ENCODE data around the gene CNR2.
"Not testable (repeated sequence)": the region's sequence is repeated elsewhere in the genome, so short reads cannot be mapped to it uniquely, and the experiment has no call there.

The CNR2 gene

DNA sequence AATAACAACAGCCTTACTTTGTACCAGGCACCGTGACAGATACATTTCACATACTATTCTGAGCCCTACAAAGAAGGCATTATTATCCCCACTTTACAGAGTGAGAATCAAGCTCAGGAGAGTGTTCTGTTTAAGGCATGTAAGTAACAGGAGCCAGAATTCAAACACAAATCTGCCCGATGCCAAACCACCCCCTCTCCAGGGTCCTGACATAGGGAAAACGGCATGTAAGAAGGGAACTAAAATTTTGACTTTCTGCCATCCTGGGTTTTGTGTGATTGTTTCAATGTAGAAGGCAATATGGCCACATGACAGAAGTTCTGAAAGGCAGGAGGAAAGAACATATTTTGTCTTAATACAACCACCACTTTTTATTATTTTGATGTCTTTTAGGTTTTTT, 50.5 kb downstream of the CNR2 start:
- in situ Hi-C loops (cut with MboI; ENCODE audit: low sequenced_read_pairs, unreplicated experiment): no loop called here
- no peak for DNase-seq (ENCODE audit: low spot score)
- TF ChIP-seq, protein P1, sequence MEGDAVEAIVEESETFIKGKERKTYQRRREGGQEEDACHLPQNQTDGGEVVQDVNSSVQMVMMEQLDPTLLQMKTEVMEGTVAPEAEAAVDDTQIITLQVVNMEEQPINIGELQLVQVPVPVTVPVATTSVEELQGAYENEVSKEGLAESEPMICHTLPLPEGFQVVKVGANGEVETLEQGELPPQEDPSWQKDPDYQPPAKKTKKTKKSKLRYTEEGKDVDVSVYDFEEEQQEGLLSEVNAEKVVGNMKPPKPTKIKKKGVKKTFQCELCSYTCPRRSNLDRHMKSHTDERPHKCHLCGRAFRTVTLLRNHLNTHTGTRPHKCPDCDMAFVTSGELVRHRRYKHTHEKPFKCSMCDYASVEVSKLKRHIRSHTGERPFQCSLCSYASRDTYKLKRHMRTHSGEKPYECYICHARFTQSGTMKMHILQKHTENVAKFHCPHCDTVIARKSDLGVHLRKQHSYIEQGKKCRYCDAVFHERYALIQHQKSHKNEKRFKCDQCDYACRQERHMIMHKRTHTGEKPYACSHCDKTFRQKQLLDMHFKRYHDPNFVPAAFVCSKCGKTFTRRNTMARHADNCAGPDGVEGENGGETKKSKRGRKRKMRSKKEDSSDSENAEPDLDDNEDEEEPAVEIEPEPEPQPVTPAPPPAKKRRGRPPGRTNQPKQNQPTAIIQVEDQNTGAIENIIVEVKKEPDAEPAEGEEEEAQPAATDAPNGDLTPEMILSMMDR (IDR thresholded peaks at IDR 0.05; ENCODE audit: borderline replicate concordance, control extremely low read depth, extremely low read depth, insufficient read depth, missing control alignments): no peak

DNA sequence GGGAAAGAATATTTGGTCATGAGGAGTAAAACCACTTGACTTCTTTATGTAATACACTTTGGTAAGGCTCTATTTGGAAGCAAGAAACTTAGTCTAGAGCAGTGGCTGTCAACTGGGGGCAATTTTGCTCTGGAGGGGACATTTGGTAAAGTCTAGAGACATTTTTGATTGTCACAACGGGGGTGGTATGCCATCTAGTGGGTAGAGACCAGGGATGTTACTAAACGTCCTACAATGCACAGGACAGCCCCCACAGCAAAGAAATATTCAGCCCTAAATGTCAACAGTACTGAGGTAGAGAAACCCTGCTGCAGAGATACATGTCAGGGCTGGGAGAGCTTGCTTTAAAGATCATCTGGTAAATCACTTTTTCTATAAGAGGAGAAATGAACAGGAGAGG, 58.6 kb downstream of the CNR2 start:
- DNase-seq (ENCODE audit: low spot score): no peak
- in situ Hi-C loops (cut with MboI; ENCODE audit: low sequenced_read_pairs, unreplicated experiment): no loop called here

DNA sequence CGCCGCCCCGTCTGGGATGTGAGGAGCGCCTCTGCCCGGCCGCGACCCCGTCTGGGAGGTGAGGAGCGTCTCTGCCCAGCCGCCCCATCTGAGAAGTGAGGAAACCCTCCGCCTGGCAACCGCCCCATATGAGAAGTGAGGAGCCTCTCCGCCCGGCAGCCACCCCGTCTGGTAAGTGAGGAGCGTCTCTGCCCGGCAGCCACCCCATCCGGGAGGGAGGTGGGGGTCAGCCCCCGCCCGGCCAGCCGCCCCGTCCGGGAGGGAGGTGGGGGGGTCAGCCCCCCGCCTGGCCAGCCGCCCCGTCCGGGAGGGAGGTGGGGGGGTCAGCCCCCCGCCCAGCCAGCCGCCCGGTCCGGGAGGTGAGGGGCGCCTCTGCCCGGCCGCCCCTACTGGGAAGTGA, 60.0 kb downstream of the CNR2 start:
- not testable (repeated sequence) for DNase-seq (ENCODE audit: low spot score)

More for the DNA sequence above, 58.6 kb downstream of the CNR2 start:
- TF ChIP-seq, protein P1 (IDR thresholded peaks at IDR 0.05; ENCODE audit: borderline replicate concordance, control extremely low read depth, extremely low read depth, insufficient read depth, missing control alignments): peak; percentile 14

DNA sequence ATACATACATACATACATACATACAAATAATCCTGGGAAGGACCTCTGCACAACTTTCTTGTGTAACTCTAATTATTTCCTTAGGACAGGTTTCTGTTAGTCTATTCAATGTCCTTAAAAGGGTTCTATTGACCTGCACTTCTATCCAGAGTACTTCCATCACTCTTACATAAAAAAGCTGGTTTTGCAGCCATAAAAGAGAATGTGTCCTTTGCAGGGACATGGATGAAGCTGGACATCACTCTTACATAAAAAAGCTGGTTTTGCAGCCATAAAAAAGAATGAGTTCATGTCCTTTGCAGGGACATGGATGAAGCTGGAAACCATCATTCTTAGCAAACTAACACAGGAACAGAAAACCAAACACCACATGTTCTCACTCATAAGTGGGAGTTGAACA, 61.8 kb downstream of the CNR2 start:
- DNase-seq (ENCODE audit: low spot score); in situ Hi-C loops (cut with MboI; ENCODE audit: low sequenced_read_pairs, unreplicated experiment): not testable (repeated sequence)

More for the DNA sequence above, 60.0 kb downstream of the CNR2 start:
- in situ Hi-C loops (cut with MboI; ENCODE audit: low sequenced_read_pairs, unreplicated experiment): not testable (repeated sequence)

DNA sequence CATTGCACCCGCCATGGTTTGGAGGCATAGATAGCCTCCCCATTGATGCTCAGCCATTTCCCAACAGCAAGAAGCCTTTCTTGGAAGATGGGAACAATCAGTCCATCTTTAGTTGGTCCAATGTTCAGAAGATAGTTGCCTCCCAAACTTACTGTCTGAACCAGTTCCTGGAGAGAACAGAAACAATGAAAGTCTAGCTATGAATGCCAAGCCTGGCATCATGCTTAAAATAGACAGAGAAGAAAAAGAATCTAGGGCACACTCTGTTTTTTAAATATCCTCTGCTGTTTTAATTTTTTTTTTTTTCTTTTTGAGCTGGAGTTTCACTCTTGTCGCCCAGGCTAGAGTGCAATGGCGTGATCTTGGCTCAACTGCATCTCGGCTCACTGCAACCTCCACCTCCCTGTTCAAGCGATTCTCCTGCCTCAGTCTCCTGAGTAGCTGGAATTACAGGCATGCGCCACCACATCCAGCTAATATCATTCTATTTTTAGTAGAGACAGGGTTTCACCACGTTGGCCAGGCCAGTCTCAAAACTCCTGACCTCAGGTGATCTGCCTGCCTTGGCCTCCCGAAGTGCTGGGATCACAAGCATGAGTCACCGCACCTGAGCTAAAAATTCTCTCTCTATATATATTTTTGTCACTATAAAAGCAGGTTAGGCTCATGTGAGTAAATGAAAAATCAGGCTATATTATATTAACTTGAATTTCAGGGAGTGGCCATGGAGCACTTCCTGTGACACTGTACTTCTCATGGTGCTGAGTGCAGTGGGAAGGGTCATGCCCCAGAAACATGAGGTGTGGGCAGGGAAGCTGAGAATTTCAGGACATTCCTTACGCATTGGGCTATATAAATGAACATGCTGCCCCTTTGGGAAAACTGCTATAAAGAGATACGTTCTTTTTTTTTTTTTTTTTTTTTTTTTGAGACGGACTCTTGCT, 64.2 kb downstream of the CNR2 start:
- no peak for DNase-seq (ENCODE audit: low spot score)
- in situ Hi-C loops (cut with MboI; ENCODE audit: low sequenced_read_pairs, unreplicated experiment): no loop called here
- TF ChIP-seq, protein P1 (IDR thresholded peaks at IDR 0.05; ENCODE audit: borderline replicate concordance, control extremely low read depth, extremely low read depth, insufficient read depth, missing control alignments): no peak

DNA sequence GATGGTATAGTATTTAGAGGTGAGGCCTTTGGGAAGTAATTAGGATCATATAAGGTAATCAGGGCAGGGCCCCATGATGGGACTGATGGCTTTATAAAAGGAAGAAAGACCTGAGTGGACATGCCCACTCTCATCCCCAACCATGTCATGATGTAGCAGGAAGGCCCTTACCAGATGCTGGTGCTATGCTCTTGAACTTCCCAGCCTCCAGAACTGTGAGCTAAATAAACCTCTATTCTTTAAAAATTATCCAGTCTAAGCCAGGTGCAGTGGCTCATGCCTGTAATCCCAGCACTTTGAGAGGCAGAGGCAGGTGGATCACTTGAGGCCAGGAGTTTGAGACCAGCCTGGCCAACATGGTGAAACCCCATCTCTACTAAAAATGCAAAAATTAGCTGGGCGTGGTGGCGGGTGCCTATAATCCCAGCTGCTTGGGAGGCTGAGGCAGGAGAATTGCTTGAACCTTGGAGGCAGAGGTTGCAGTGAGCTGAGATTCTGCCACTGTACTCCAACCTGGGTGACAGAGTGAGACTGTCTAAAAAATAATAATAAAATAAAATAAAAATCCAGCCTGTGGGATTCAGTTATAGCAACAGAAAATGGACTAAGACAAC, 65.6 kb downstream of the CNR2 start:
- in situ Hi-C loops (cut with MboI; ENCODE audit: low sequenced_read_pairs, unreplicated experiment): not testable (repeated sequence)

DNA sequence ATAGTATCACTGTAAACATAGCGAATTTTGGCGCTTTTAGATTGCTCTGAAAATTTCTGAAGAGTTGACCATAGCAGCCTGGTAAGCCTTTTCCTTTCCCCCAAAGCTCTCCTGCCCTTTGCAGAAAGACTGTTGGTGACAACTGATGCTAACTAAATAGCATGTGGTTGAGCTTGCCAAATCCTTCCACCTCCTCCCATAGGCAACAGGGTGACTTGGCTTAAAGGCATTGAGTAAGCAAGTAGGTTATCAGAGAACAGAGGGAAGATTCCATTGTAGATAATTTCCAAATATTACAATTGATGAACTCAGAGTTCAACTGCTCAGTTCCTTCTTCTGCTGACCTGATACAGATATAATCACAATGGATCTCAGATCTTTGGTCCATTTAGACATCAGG, 68.0 kb downstream of the CNR2 start:
- TF ChIP-seq, protein P1 (IDR thresholded peaks at IDR 0.05; ENCODE audit: borderline replicate concordance, control extremely low read depth, extremely low read depth, insufficient read depth, missing control alignments): no peak
- DNase-seq (ENCODE audit: low spot score): no peak
- in situ Hi-C loops (cut with MboI; ENCODE audit: low sequenced_read_pairs, unreplicated experiment): no loop called here

More for the DNA sequence above, 65.6 kb downstream of the CNR2 start:
- DNase-seq (ENCODE audit: low spot score): not testable (repeated sequence)

DNA sequence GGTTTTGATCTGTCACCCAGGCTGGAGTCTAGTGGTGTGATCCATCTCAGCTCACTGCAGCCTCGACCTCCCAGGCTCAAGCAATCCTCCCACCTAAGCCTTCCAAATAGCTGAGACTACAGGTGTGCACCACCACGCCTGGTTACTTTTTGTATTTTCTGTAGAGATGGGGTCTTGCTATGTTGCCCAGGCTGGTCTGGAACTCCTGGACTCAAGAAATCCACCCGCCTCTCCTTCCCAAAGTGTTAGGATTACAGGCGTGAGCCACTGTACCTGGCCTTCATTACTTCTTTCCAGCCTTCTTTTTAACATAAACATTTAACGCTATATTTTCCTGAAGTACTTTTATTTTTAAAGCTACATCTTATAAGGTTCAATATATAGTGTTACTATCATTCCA, 69.5 kb downstream of the CNR2 start:
- in situ Hi-C loops (cut with MboI; ENCODE audit: low sequenced_read_pairs, unreplicated experiment): no loop called here
- TF ChIP-seq, protein P1 (IDR thresholded peaks at IDR 0.05; ENCODE audit: borderline replicate concordance, control extremely low read depth, extremely low read depth, insufficient read depth, missing control alignments): no peak
- DNase-seq (ENCODE audit: low spot score): no peak
